ENCODE data around the gene PPCDC.

The PPCDC gene

DNA sequence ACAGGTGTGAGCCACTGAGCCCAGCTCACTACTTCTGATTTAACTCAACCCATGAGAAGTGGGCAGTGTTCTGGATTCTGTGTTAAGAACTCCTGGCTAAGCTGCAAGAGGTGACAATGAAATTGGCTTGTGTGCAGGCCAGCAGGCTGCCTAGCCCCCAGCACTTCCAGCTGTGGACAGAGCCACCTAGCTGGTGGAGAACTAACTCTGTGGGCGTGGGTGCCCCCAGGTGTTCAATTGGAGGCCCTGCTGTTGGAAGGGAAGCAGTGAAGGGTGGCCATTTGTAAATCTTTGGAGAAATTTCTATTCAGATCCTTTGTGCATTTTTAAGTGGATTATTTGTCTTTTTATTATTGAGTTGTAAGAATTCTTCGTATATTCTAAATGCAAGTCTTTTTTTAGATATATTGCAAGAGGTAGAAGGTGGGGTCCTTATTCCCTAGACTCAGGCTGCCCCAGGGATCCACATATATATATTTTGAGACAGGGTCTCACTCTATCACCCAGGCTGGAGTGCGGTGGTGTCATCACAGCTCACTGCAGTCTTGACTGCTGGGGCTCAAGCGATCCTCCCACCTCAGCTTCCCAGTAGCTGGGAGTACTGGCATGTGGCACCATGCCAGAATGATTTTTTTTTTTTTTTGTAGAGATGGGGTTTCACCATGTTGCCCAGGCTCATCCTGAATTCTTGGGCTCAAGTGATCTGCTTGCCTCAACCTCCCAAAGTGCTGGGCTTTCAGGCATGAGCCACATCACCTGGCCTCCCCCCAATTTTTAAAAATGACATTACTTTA, 35.2 kb upstream of the PPCDC start:
- Histone ChIP-seq H3K27ac (no peak overlapping the region), H3K4me3 (no peak overlapping the region)
- no peak for DNase-seq (ENCODE audit: low spot score)
- no peak for TF ChIP-seq CTCF (IDR thresholded peaks at IDR 0.05)

DNA sequence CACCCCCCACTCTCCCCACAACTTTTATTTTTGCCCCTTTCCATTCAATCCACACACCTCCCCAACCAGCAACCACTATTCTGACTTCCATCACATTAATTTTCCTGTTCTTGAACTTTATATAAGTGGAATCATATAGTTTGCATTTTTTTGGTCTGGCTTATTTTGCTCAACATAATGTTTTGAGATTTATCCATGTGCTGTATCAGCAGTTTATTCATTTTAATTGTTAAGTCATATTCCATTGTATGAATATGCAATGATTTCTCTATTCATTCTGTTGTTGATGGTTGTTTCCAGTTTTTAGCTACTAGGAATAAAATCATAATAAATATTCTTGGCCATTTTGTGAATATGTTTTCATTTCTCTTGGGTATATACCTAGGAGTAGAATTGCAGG, 33.9 kb upstream of the PPCDC start:
- H3K27ac ChIP-seq, result no peak overlapping the region
- no peak for DNase-seq (ENCODE audit: low spot score)
- no peak for TF ChIP-seq CTCF (IDR thresholded peaks at IDR 0.05)
- H3K4me3 ChIP-seq, result no peak overlapping the region

DNA sequence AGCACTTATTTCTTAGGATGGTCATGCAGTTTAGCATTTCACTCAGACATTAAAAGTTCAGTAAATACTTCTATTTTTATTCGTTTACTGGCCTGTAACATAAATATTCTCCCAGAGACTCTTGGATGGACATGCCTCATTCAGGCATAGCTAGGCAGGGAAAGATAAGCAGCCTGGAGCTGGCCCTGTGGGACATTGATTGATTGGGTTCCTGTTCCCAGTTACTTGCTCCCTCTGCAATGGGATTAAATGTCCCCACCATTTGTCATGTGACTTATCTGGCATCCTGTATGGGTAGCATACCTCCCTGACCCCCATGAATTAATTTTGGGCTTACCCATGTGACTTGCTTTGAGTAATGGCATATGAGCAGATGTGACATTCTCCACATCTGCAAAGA, 30.8 kb upstream of the PPCDC start:
- TF ChIP-seq CTCF (IDR thresholded peaks at IDR 0.05), result no peak
- DNase-seq (ENCODE audit: low spot score), result no peak
- no peak overlapping the region for H3K27ac ChIP-seq
- H3K4me3 ChIP-seq, result no peak overlapping the region

DNA sequence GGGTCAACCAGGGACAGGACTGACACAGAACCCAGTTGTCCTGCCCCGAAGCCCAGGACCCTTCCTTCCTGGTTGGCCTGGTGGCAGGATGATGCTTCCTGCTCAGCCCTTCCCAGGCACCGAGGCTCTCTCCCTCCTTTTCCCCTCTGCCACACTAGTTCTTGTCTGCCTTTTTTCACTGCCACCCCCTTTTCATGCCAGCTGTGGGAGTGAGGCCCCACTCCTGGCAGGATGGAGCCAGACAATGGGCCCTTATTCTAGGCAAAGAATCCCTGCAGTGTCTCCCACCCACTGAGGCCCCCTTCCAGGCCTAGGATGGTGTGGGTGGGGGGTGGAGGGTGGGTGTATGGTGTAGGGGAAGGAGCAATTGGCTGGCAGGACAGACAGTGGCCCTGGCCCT, 29.2 kb upstream of the PPCDC start:
- H3K27ac ChIP-seq, result no peak overlapping the region
- DNase-seq (ENCODE audit: low spot score), result no peak
- TF ChIP-seq CTCF (IDR thresholded peaks at IDR 0.05), result no peak
- no peak overlapping the region for H3K4me3 ChIP-seq

- no peak for DNase-seq (ENCODE audit: low spot score)
- TF ChIP-seq CTCF (IDR thresholded peaks at IDR 0.05), result no peak
- Histone ChIP-seq H3K27ac (no peak overlapping the region), H3K4me3 (no peak overlapping the region)
Measured at GRCh38 chr15:74994685-74995084, 28.7 kb upstream of the PPCDC start.

- Histone ChIP-seq H3K27ac (no peak within 1 kb of the TSS), H3K4me3 (peak within 1 kb of the TSS; percentile 85)
- no peak for TF ChIP-seq CTCF (IDR thresholded peaks at IDR 0.05)
- DNase-seq (ENCODE audit: low spot score), result peak; percentile 91
Measured at GRCh38 chr15:74995182-74995778, 28.1 kb upstream of the PPCDC start, which contains the start of gene SCAMP5. Gene SCAMP5, plus strand, starts transcription at chr15:74995563. Its CDS starts 16,277 bp downstream, at chr15:75011840.
